Testis (tissue), 2 donors: Measurements from ENCODE around the gene MAPKAP1.

Experiments
- CTCF ChIP-seq, 3 experiments: fragments of 450-650 bp in 2 of 3; fragments of 200-600 bp in 1 of 3; sonication (generic) in 1 of 3; IDR thresholded peaks; one replicate each; pipeline ENCODE4 v1.5.1; 2016 to 2019; ENCODE audit warnings: antibody characterized with exemption in 3 of 3, mild to moderate bottlenecking in 2 of 3, moderate library complexity in 1 of 3
- POLR2A ChIP-seq: fragments of 450-650 bp; IDR thresholded peaks from one replicate; pipeline ENCODE4 v1.6.1; 2017; ENCODE audit warnings: antibody characterized with exemption, mild to moderate bottlenecking, moderate library complexity

GRCh38 chr9:125559894-125560293 lies 147.1 kb downstream of the MAPKAP1 start:
- no peak for TF ChIP-seq CTCF (IDR thresholded peaks at IDR 0.05)
- TF ChIP-seq POLR2A, result no peak
